ENCODE data around the gene EIPR1.
"Not testable (repeated sequence)": the region's sequence is repeated elsewhere in the genome, so short reads cannot be mapped to it uniquely, and the experiment has no call there.

EIPR1 gene

GRCh38 chr2:3357926-3358325, 19.7 kb downstream of the EIPR1 start:
- DNase-seq (ENCODE audit: insufficient read length, low spot score) (no peak), FAIRE-seq (no peak)
- TF ChIP-seq CTCF (IDR thresholded peaks at IDR 0.05; ENCODE audit: insufficient read depth, missing control alignments): no peak

GRCh38 chr2:3357446-3357845, 20.2 kb downstream of the EIPR1 start:
- not testable (repeated sequence) for FAIRE-seq; DNase-seq (ENCODE audit: insufficient read length, low spot score)

GRCh38 chr2:3356799-3357198, 20.8 kb downstream of the EIPR1 start:
- DNase-seq (ENCODE audit: insufficient read length, low spot score): no peak
- no peak for FAIRE-seq
- no peak for TF ChIP-seq CTCF (IDR thresholded peaks at IDR 0.05; ENCODE audit: insufficient read depth, missing control alignments)

- no peak for DNase-seq (ENCODE audit: insufficient read length, low spot score)
- FAIRE-seq: no peak
- TF ChIP-seq CTCF (IDR thresholded peaks at IDR 0.05; ENCODE audit: insufficient read depth, missing control alignments): no peak
These were observed 21.6 kb downstream of the EIPR1 start for GRCh38 chr2:3355951-3356569.

- no peak for DNase-seq (ENCODE audit: insufficient read length, low spot score)
- FAIRE-seq: no peak
- no peak for TF ChIP-seq CTCF (IDR thresholded peaks at IDR 0.05; ENCODE audit: insufficient read depth, missing control alignments)
These were observed 22.6 kb downstream of the EIPR1 start for GRCh38 chr2:3354986-3355385.

- TF ChIP-seq CTCF (IDR thresholded peaks at IDR 0.05; ENCODE audit: insufficient read depth, missing control alignments): no peak
- DNase-seq (ENCODE audit: insufficient read length, low spot score): no peak
- FAIRE-seq: no peak
These were observed 28.4 kb downstream of the EIPR1 start for GRCh38 chr2:3349211-3349693.

- FAIRE-seq (no peak), DNase-seq (ENCODE audit: insufficient read length, low spot score) (no peak)
- no peak for TF ChIP-seq CTCF (IDR thresholded peaks at IDR 0.05; ENCODE audit: insufficient read depth, missing control alignments)
These were observed 28.9 kb downstream of the EIPR1 start for GRCh38 chr2:3348767-3349166.

GRCh38 chr2:3345621-3346020, 32.0 kb downstream of the EIPR1 start:
- no peak for TF ChIP-seq CTCF (IDR thresholded peaks at IDR 0.05; ENCODE audit: insufficient read depth, missing control alignments)
- DNase-seq (ENCODE audit: insufficient read length, low spot score) (no peak), FAIRE-seq (no peak)

Measured in D721Med (cell line).